Caco-2 (cell line): Measurements from ENCODE around the gene ACLY. TPM values are rescaled to one million over a fixed set of nuclear protein-coding genes. Genes with fewer than 3 reads are reported as not detected.

Experiments
- BruUV-seq: library from RNA; stranded (reverse); fragments of 400-500 nt; replicated peaks from 2 replicates; lab custom pipeline; 2021; lab: Mats Ljungman, UMichigan
- CTCF ChIA-PET: fragments of 300-600 bp; sonication (Branson Sonifier 250); formaldehyde crosslinking; loops from one replicate; lab custom pipeline; 2022; ENCODE audit warnings: antibody characterized with exemption; lab: Charles Lee
- POLR2A ChIA-PET: fragments of 300-600 bp; sonication (Branson Sonifier 250); formaldehyde crosslinking; loops from one replicate; lab custom pipeline; 2022; ENCODE audit warnings: antibody characterized with exemption; lab: Charles Lee
- DNase-seq, 2 experiments: peaks; one replicate each; pipeline versions ENCODE4 v3.0.0 to v3.0.0-alpha.2; 2020 to 2022
- H3K27me3 ChIP-seq: replicated peaks from 2 replicates; pipeline ENCODE4 v1.6.0; 2011; ENCODE audit warnings: low read length; ENCODE audit not compliant: control insufficient read depth, insufficient read depth
- H3K36me3 ChIP-seq: 2 replicates; pipeline ENCODE4 v1.5.1; 2011; ENCODE audit warnings: low read length; ENCODE audit not compliant: control insufficient read depth, insufficient read depth
- H3K4me1 ChIP-seq: fragments of 250-450 bp; sonication (Bioruptor Pico); 2 replicates; pipeline ENCODE4 v1.5.1; 2020; ENCODE audit warnings: mild to moderate bottlenecking
- H3K4me3 ChIP-seq: 2 replicates; pipeline ENCODE4 v1.5.1; 2011; ENCODE audit warnings: low read depth, mild to moderate bottlenecking, control low read depth, low read length
- H3K9me3 ChIP-seq: fragments of 250-450 bp; sonication (Bioruptor Pico); 2 replicates; pipeline ENCODE4 v1.5.1; 2020; ENCODE audit warnings: mild to moderate bottlenecking, moderate library complexity
- H3K27ac Mint-ChIP-seq: one replicate; pipeline ENCODE4 v1.8.0; 2022; ENCODE audit warnings: mixed read lengths; ENCODE audit not compliant: unreplicated experiment
- H3K27me3 Mint-ChIP-seq: one replicate; pipeline ENCODE4 v1.8.0; 2022; ENCODE audit warnings: mixed read lengths; ENCODE audit not compliant: insufficient read depth, unreplicated experiment
- H3K36me3 Mint-ChIP-seq: one replicate; pipeline ENCODE4 v1.8.0; 2022; ENCODE audit warnings: mild to moderate bottlenecking, mixed read lengths; ENCODE audit not compliant: insufficient read depth, unreplicated experiment
- H3K4me1 Mint-ChIP-seq: one replicate; pipeline ENCODE4 v1.8.0; 2022; ENCODE audit warnings: low read depth, mixed read lengths; ENCODE audit not compliant: unreplicated experiment
- H3K4me3 Mint-ChIP-seq: one replicate; pipeline ENCODE4 v1.8.0; 2022; ENCODE audit warnings: mild to moderate bottlenecking, moderate library complexity, mixed read lengths; ENCODE audit not compliant: unreplicated experiment
- H3K9me3 Mint-ChIP-seq: one replicate; pipeline ENCODE4 v1.8.0; 2022; ENCODE audit warnings: mixed read lengths; ENCODE audit not compliant: unreplicated experiment
- CTCF ChIP-seq, 2 experiments: fragments of 200-600 bp in 1 of 2; IDR thresholded peaks; 1 replicate in 1 of 2; 2 replicates in 1 of 2; pipeline versions ENCODE4 v1.5.1 to v1.8.0; 2011 to 2022; ENCODE audit warnings: antibody characterized with exemption in 1 of 2, control low read depth in 1 of 2, inconsistent platforms in 1 of 2, low read depth in 1 of 2, low read length in 1 of 2, mild to moderate bottlenecking in 1 of 2, moderate library complexity in 1 of 2; ENCODE audit not compliant: insufficient read depth in 1 of 2, severe bottlenecking in 1 of 2, unreplicated experiment in 1 of 2
- intact Hi-C: fragments of 100-400 bp; cut with micrococcal nuclease; formaldehyde crosslinking; loops from one replicate; pipeline ENCODE4 v1.10.0; 2022; ENCODE audit not compliant: unreplicated experiment
- total RNA-seq: library from RNA; stranded (reverse); gene quantifications from 2 replicates; pipeline ENCODE4 v1.2.3, GENCODE V29; 2022

The ACLY gene
- total RNA-seq, 1 experiment from 2014 or later, result 246 TPM

GRCh38 chr17:41825175-41825845, 93.4 kb downstream of the ACLY start:
- H3K4me3 Mint-ChIP-seq, result no peak overlapping the region
- H3K9me3 Mint-ChIP-seq, result no peaks in the 10 kb centered on the region
- peaks cover 65% of the 10 kb centered on the region for H3K36me3 Mint-ChIP-seq
- ChIA-PET CTCF (interaction anchor here (1.0 kb wide), 1 partner anchor 13 kb away, joined by 4 read pairs; the partner anchor contains the start of gene FKBP10), POLR2A (interaction anchor here (0.6 kb wide), 1 partner anchor 378 kb away, joined by 4 read pairs; no protein-coding TSS in a partner anchor)
- no TSS peak for BruUV-seq
- Histone ChIP-seq H3K4me1 (no peaks in the 10 kb centered on the region), H3K27me3 (no peaks in the 10 kb centered on the region), H3K9me3 (no peaks in the 10 kb centered on the region), H3K36me3 (peaks cover 3% of the 10 kb centered on the region), H3K4me3 (no peak overlapping the region)
- intact Hi-C loops, result no loop called here
- no peak for TF ChIP-seq CTCF (IDR thresholded peaks at IDR 0.05; ENCODE audit: insufficient read depth in 1 of 2, low read depth in 1 of 2, low read length in 1 of 2, severe bottlenecking in 1 of 2, unreplicated experiment in 1 of 2)
- DNase-seq, result no peak
- H3K4me1 Mint-ChIP-seq, result no peaks in the 10 kb centered on the region
- no peak overlapping the region for H3K27ac Mint-ChIP-seq
- no peaks in the 10 kb centered on the region for H3K27me3 Mint-ChIP-seq

- H3K27me3 ChIP-seq, result no peaks in the 10 kb centered on the region
- peaks cover 63% of the 10 kb centered on the region for H3K36me3 Mint-ChIP-seq
- H3K4me1 Mint-ChIP-seq, result no peaks in the 10 kb centered on the region
- no peaks in the 10 kb centered on the region for H3K27me3 Mint-ChIP-seq
- H3K9me3 ChIP-seq, result no peaks in the 10 kb centered on the region
- no peaks in the 10 kb centered on the region; the same call in none of the 2 replicates for H3K36me3 ChIP-seq
- no peak for DNase-seq
- ChIA-PET POLR2A (interaction anchor here (0.7 to 1.5 kb wide), 2 partner anchors 23 to 46 kb away, joined by 5 to 7 read pairs; no protein-coding TSS in a partner anchor), CTCF (no interaction called here)
- H3K4me3 Mint-ChIP-seq, result no peak overlapping the region
- intact Hi-C loops, result no loop called here
- no peaks in the 10 kb centered on the region for H3K4me1 ChIP-seq
- H3K9me3 Mint-ChIP-seq, result no peaks in the 10 kb centered on the region
- no peak for TF ChIP-seq CTCF (IDR thresholded peaks at IDR 0.05; ENCODE audit: insufficient read depth in 1 of 2, low read depth in 1 of 2, low read length in 1 of 2, severe bottlenecking in 1 of 2, unreplicated experiment in 1 of 2)
- no peak overlapping the region for H3K4me3 ChIP-seq
- no TSS peak for BruUV-seq
- no peak overlapping the region for H3K27ac Mint-ChIP-seq
Measured at GRCh38 chr17:41824086-41824485, 94.7 kb downstream of the ACLY start.

GRCh38 chr17:41823580-41823979, 95.2 kb downstream of the ACLY start:
- BruUV-seq, result no TSS peak
- no peak for TF ChIP-seq CTCF (IDR thresholded peaks at IDR 0.05; ENCODE audit: insufficient read depth in 1 of 2, low read depth in 1 of 2, low read length in 1 of 2, severe bottlenecking in 1 of 2, unreplicated experiment in 1 of 2)
- Histone ChIP-seq H3K36me3 (peaks cover 1% of the 10 kb centered on the region), H3K9me3 (no peaks in the 10 kb centered on the region), H3K27me3 (no peaks in the 10 kb centered on the region), H3K4me3 (no peak overlapping the region), H3K4me1 (no peaks in the 10 kb centered on the region)
- Mint-ChIP-seq H3K27me3 (no peaks in the 10 kb centered on the region), H3K4me3 (no peak overlapping the region), H3K4me1 (no peaks in the 10 kb centered on the region), H3K9me3 (no peaks in the 10 kb centered on the region), H3K36me3 (peaks cover 58% of the 10 kb centered on the region), H3K27ac (no peak overlapping the region)
- no peak for DNase-seq
- ChIA-PET CTCF (no interaction called here), POLR2A (interaction anchor here (0.6 to 1.5 kb wide), 3 partner anchors 23 to 46 kb away, joined by 3 to 7 read pairs (median 5); no protein-coding TSS in a partner anchor)
- intact Hi-C loops, result no loop called here
